GM08714 (cell line): Measurements from ENCODE around the gene CELSR1.

Source experiments
- H3K4me3 ChIP-seq: fragments of 200-500 bp; sonication (Bioruptor generic); 2 replicates; pipeline ENCODE4 v1.5.1; 2014; ENCODE audit warnings: mild to moderate bottlenecking, low read length, inconsistent platforms
- ZNF274 ChIP-seq: IDR thresholded peaks from 2 replicates; pipeline ENCODE4 v1.6.1; 2012; ENCODE audit warnings: mild to moderate bottlenecking, low read depth, low read length

Gene CELSR1

DNA sequence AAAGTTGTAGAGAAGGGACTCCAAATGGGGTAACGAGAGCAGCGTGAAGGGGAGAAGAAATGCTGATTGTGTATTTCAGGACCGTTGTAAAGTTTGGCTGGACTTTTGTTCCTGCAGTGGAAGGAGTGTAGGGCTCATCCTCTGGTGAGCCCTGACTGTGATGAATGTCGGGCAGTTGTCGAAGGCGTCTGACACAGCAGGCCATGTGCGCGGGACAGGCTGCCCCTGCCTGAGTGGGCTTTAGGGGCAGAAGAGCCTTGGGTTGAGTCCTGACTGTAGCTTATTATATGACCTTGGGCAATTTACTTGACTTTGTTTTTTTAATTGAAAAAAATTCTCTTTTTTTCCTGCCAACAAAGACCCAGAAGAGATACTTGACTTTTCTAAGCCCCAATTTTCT lies 198.8 kb downstream of the CELSR1 start:
- TF ChIP-seq ZNF274, result no peak

GRCh38 chr22:46337870-46338269 lies 199.6 kb downstream of the CELSR1 start:
- H3K4me3 ChIP-seq, result no peak overlapping the region
- TF ChIP-seq ZNF274, result no peak

More for the DNA sequence above, 198.8 kb downstream of the CELSR1 start:
- H3K4me3 ChIP-seq, result no peak overlapping the region

- H3K4me3 ChIP-seq, result peak overlapping the region; percentile 94
- TF ChIP-seq ZNF274, result no peak
These were observed 201.0 kb downstream of the CELSR1 start for GRCh38 chr22:46336119-46337078.

DNA sequence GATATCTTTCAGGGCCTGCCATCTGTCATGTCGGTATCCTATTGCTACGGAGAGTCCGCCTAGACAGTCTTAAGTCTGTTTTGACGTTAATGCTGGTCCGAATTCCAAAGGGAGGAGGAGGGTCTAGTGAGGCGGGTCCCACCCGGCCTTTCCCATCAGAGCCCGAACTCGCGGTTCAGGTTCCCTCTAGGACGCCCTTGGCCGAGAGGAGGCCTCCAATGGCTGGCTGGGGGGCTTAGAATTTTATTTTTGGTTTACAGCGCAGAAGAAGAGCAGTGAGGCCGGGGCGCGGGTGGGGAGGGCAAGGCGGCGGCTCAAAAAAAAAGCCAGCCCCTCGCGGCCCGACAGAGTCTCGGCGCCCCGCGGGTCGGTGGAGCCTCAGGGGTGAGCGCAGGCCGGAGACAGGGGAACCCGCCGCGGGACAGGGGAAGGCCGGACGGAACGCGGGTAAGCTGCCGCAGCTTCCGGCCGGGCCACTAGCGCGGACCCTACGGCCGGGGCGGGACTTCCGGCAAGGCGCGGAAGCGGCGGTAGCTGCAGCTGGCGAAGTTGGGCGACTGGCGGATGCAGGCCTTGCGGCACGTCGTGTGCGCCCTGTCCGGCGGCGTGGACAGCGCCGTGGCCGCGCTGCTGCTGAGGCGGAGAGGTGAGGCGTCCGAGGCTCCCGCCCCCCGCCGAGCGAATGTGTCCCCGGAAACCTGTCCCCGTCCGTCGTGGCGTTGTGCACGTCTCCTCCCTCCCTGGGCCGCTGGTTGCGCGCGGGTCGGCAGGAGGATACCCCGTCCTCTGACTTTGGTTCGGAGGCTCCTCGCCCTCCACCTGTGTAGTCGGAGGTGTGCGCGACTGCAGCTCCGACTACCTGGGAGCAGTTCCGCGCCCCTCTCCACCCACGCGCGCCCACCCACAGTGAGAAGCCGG lies 202.0 kb downstream of the CELSR1 start, which contains the start of gene TRMU:
TSS of gene TRMU (plus strand) at position 514 of the 918 bp plus-strand sequence. CDS start at position 565, 51 bp downstream.
- peak within 1 kb of the TSS; percentile 94 for H3K4me3 ChIP-seq
- TF ChIP-seq ZNF274, result no peak

DNA sequence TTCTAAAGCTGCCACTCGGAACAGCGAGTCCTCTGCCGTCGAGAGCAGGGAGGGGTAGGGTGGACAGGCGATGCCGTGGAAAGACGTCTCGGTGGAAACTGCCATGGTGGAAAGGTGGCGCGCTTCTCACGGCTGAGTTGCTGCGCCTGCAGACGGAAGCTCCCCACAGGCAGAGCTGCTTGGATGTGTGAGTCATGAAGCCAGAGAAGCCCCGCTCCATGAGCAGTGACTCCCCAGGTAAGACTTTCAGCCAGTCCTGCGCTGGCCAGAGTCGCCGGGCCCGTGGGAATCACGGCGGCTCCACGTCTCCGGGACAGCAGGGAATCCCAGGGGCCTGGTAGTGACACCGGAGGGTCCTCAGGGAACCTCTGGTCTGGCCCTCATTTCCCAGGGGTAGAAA lies 205.9 kb downstream of the CELSR1 start:
- H3K4me3 ChIP-seq, result no peak overlapping the region
- no peak for TF ChIP-seq ZNF274

DNA sequence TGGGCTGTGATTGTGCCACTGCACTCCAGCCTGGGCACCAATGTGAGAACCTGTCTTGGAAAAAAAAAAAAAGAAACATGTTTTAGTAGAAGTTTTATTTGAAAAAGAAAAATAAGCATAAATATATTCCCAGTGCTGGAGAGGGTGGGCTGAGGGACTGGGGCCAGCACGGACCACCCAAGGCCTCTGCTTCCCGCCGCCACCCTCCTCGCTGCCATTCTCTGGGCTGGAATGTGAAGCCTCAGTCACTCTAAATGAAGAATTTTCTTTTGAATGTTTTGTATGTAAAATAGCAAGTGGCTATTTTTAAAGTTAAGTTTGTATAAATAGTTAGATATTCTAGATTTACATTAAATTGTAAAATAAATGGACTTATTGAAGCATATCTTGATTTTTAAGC lies 207.0 kb downstream of the CELSR1 start:
- H3K4me3 ChIP-seq, result no peak overlapping the region
- TF ChIP-seq ZNF274, result no peak

DNA sequence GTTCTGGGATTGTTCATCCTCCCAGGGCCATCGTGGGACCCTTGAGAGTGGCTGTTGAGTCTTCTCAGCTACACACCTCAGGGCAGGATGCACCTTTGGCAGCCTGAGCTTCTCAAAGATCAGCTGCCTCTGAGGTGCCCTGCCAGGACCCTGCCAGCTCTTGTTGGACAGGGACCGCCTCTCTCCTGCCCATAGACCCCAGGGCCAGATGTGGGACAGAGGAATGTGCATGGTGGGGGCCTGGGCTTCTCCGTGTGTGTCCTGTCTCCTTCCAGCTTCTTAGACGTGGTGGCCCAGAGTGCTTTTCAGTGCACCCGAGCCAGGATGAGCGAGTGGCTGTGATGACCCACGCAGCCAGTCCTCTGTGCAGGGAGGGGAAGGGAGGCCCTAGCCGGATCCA lies 207.8 kb downstream of the CELSR1 start:
- no peak overlapping the region for H3K4me3 ChIP-seq
- no peak for TF ChIP-seq ZNF274

DNA sequence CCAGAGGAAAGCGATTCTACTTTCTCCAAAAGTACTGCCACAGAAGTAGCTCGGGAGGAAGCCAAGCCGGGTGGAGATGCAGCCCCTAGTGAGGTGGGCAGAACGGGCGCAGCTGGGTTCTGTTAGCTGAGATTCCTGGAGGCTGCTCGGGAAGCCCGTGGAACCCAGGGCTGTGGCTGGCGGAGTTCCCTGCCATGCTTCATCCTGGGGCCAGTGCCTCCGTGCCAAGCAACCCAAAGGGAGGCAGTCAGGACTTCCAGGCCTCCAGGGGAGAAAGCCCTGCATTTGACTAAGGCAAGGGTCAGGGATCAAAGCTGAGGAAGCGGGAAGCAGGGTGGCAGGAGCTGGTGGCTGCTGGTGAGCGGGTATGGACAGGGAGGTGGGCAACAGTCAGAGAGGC lies 208.6 kb downstream of the CELSR1 start:
- H3K4me3 ChIP-seq, result no peak overlapping the region
- no peak for TF ChIP-seq ZNF274

- no peak overlapping the region for H3K4me3 ChIP-seq
- TF ChIP-seq ZNF274, result no peak
These were observed 209.5 kb downstream of the CELSR1 start for GRCh38 chr22:46327691-46328465.

DNA sequence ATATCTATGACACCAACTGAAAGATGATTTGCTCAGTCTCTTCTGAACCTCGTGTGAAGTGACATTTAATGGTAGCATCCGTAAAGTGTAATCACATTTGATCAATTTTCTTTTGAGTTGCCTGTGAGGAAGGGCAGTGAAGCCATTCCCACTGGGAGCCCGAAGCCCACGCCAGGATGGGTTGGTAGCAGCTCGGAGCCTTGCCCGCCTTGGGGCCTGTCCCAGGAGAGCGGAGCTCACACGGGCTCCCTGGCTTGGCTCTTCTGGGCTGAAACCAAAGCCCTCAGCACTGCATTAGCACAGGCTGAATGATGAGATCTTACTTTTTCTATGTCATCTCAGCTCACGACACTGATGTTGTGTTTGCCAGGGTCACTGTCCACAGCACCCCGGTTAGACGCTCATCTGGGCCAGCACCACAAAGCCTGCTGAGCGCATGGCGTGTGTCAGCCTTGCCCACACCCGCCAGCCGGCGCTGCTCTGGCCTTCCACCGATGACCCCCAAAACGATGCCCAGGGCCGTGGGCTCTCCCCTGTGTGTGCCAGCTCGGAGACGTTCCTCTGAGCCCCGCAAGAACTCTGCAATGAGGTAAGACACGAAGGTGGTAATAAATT lies 211.2 kb downstream of the CELSR1 start:
- TF ChIP-seq ZNF274, result no peak

GRCh38 chr22:46323162-46323561 lies 214.3 kb downstream of the CELSR1 start:
- no peak overlapping the region for H3K4me3 ChIP-seq
- no peak for TF ChIP-seq ZNF274

More for the DNA sequence above, 211.2 kb downstream of the CELSR1 start:
- H3K4me3 ChIP-seq, result no peak overlapping the region

DNA sequence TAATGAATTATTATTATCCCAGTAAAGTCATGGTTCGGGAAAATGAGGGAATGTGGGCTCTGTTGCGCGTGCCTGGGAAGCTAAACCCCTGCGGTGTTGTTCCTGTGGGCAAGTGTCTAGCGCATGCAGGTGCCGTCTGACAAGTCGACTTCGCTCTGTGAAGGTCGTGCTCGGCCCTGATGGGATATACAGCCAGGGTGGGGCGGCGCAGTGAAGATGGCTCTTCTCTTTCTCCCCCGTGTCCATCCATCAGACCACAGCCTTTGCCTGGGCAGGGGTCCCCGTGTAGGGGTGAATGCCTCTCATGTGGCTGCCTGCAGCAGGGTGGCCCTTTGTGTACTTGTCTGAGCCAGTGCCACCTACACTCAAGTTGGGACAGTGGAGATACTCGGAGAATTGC lies 214.7 kb downstream of the CELSR1 start:
- TF ChIP-seq ZNF274, result no peak
- H3K4me3 ChIP-seq, result no peak overlapping the region

DNA sequence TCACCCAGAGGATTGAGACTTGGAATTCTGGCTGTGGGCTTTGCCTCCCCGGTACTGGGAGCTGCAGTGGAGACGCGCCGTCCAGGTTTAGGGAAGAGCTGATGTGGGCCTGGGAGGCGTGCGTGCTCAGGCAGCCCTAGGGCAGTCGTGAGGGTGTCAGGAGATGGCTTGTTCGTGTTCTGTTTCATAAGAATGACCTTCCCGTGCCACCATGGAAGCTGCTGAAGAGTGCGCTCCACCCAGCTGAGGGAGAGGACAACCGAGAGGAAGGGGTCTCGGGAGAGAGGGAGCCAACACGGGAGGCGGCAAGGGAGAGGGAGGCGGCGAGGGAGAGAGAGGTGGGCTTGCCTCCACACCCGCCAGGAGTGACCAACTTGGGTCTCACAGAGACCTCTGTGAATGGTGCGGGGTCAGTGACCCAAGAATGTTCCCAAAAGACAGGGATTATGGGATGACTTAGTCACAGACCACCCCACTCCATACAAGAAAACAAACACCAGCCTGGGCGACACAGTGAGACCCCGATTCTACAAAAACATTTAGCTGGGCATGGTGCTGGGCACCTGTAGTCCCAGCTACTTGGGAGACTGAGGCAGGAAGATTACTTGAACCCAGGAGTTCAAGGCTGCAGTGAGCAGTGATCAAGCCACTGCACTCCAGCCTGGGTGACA lies 216.6 kb downstream of the CELSR1 start:
- no peak for TF ChIP-seq ZNF274
- H3K4me3 ChIP-seq, result no peak overlapping the region
